Measurements from ENCODE around the gene SOX9. TPM values are rescaled to one million over a fixed set of nuclear protein-coding genes. Genes with fewer than 3 reads are reported as not detected.

SOX9 gene
- total RNA-seq = under 1 TPM; under 0.01 to 0.34 TPM

DNA sequence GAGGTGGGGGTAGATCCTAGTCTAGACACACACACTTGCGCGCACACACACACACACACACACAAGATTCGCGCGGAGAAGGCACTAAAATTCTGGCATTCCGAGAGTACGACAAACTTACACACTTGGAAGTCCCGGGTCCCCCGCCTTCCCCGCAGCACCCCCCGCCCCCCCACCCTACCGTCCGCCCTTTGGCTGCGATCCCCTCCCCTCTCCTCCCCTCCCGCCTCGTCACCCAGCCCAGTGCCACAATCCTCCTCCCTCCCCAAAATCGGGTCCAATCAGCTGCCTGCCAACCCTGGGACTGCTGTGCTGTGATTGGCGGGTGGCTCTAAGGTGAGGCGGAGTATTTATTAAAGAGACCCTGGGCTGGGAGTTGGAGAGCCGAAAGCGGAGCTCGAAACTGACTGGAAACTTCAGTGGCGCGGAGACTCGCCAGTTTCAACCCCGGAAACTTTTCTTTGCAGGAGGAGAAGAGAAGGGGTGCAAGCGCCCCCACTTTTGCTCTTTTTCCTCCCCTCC, at the start of gene SOX9:
TSS of gene SOX9 (plus strand) at position 379 of the 522 bp plus-strand sequence. CDS start 372 bp downstream, outside the sequence.

Measured in melanocyte of skin (primary cell).